Testis (tissue), 2 donors: ENCODE data around the gene ENTPD7.

ENCODE experiments used
- CTCF ChIP-seq, 3 experiments: fragments of 450-650 bp in 2 of 3; fragments of 200-600 bp in 1 of 3; sonication (generic) in 1 of 3; IDR thresholded peaks; one replicate each; pipeline ENCODE4 v1.5.1; 2016 to 2019; ENCODE audit warnings: antibody characterized with exemption in 3 of 3, mild to moderate bottlenecking in 2 of 3, moderate library complexity in 1 of 3
- POLR2A ChIP-seq: fragments of 450-650 bp; IDR thresholded peaks from one replicate; pipeline ENCODE4 v1.6.1; 2017; ENCODE audit warnings: antibody characterized with exemption, mild to moderate bottlenecking, moderate library complexity

GRCh38 chr10:99740933-99741559 lies 81.7 kb downstream of the ENTPD7 start:
- TF ChIP-seq CTCF (IDR thresholded peaks at IDR 0.05) (no peak), POLR2A (no peak)
